Thymus (tissue), 11 donors: ENCODE measurements around the gene MTCH1. TPM values are rescaled to one million over a fixed set of nuclear protein-coding genes. Genes with fewer than 3 reads are reported as not detected.
A peak's percentile ranks its signal among the peaks of the same experiment; 100 is the strongest.

Experiments
- DNase-seq, 9 donors: peaks; one replicate each; pipeline ENCODE4 v3.0.0-alpha.2; 2013; ENCODE audit warnings: low spot score in 9 of 9, low read depth in 6 of 9, missing footprints in 1 of 9
- H3K27ac ChIP-seq, 2 donors: one replicate each; pipeline ENCODE4 v1.5.1; 2013; ENCODE audit warnings: control low read depth in 1 of 2, low read depth in 1 of 2, low read length in 1 of 2, mild to moderate bottlenecking in 1 of 2, moderate library complexity in 1 of 2
- H3K27me3 ChIP-seq, 2 donors: one replicate each; pipeline ENCODE4 v1.5.1; 2013; ENCODE audit warnings: low read length in 1 of 2; ENCODE audit not compliant: control insufficient read depth in 2 of 2, insufficient read depth in 1 of 2
- H3K36me3 ChIP-seq, 2 donors: one replicate each; pipeline ENCODE4 v1.5.1; 2013; ENCODE audit warnings: low read length in 1 of 2, mild to moderate bottlenecking in 1 of 2, moderate library complexity in 1 of 2; ENCODE audit not compliant: control insufficient read depth in 2 of 2, insufficient read depth in 2 of 2
- H3K4me1 ChIP-seq, 2 donors: one replicate each; pipeline ENCODE4 v1.5.1; 2013; ENCODE audit warnings: low read length in 2 of 2; ENCODE audit not compliant: control insufficient read depth in 2 of 2, insufficient read depth in 2 of 2
- H3K4me3 ChIP-seq, 2 donors: one replicate each; pipeline ENCODE4 v1.5.1; 2013; ENCODE audit warnings: low read length in 2 of 2, control low read depth in 1 of 2, mild to moderate bottlenecking in 1 of 2
- H3K9me3 ChIP-seq, 2 donors: one replicate each; pipeline ENCODE4 v1.5.1; 2013; ENCODE audit warnings: low read length in 1 of 2, mild to moderate bottlenecking in 1 of 2; ENCODE audit not compliant: control insufficient read depth in 2 of 2, insufficient read depth in 1 of 2
- WGBS: extraction: QIAGEN DNeasy Blood & Tissue Kit; methylation state at CpG from one replicate; pipeline ENCODE4 v1.1.7; 2013; 5-methylcytosine and 5-hydroxymethylcytosine counted together
- polyA plus RNA-seq: library from polyadenylated mRNA; stranded (reverse); fragments of 200-250 nt; gene quantifications from one replicate; pipeline ENCODE4 v1.2.3, GENCODE V29; 2013
- total RNA-seq: library from RNA; stranded (reverse); fragments of 120-200 nt; gene quantifications from one replicate; pipeline ENCODE4 v1.2.4, GENCODE V29; 2013
- donor health status: healthy.

The MTCH1 gene
- total and polyA plus RNA-seq, 2 donors, result 110 to 152 TPM

DNA sequence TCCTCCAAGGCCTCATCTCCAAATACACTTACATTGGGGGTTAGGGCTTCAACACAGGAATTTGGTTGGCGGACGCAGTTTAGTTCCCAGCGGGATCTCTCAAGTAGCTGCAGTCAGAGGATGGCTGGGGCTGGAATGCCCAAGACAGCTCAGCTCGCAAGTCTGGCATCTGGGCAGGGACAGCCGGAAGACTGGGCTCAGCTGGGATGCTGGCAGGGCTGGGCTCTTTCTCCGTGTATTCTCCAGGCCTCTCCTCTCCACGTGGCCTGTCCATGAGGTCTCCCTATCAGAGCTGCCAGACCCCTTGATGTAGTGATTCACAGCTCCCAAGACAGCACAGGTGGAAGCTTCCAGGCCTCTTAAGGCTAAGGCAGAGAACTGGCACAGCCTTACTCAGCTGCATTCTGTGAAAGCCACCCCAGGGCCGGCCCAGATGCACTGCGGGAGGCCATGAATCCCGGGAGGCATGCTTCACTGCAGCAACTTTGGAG is 24.5 kb upstream of the MTCH1 start:
- 98% methylated on average over 10 of the region's 10 CpGs for WGBS
- Histone ChIP-seq H3K36me3 (peaks cover 0 to 3% of the 10 kb centered on the region in 2 donors), H3K27me3 (no peaks in the 10 kb centered on the region), H3K4me3 (no peak overlapping the region), H3K9me3 (peaks cover 0 to 3% of the 10 kb centered on the region in 2 donors), H3K4me1 (peaks cover 0 to 6% of the 10 kb centered on the region in 2 donors), H3K27ac (no peak overlapping the region)
- no peak for DNase-seq

DNA sequence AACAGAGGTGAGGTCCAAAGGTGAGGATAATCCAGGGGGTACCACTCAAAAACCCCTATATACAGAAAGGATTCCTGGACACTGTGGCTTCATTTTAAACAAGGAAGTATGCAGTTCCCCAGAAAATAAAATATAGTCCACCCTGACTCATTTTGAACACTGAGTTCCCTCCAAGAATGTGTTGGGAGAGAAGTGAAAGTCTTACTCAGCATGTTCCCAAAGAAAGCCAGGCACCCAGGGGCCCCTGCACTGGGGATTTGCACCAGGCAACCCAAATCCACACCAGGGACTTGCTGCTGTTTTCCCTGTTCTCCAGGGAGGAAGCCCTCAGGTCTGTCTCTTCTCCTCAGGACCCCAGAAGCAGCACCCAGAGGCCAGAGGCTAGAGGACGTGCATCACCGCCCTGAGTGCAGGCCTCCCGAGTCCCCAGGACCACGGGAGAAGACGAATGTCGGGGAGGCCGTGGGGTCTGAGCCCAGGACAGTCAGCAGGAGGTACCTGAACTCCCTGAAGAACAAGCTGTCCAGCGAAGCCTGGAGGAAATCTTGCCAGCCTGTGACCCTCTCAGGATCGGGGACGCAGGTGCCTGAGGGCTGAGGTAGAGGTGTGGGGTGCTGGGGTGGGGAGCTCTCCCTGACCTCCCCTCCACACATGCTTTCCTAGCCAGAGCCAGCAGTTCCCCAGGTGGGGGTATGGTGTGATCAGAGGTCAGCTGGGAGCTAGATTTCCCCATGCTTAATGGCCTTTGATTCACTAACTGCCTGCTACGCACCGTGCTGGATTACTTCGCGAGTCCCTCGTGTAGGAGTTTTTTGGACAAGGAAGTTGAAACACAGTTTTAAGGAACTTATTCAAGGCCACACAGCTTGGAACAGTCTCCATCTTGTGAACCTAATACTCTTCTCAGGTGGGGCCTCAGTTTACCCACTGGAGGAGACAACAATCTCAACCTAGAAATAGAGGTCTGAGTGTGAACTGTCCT is 22.8 kb upstream of the MTCH1 start:
- H3K9me3 ChIP-seq, result peaks cover 0 to 3% of the 10 kb centered on the region in 2 donors
- H3K4me3 ChIP-seq, result no peak overlapping the region

DNA sequence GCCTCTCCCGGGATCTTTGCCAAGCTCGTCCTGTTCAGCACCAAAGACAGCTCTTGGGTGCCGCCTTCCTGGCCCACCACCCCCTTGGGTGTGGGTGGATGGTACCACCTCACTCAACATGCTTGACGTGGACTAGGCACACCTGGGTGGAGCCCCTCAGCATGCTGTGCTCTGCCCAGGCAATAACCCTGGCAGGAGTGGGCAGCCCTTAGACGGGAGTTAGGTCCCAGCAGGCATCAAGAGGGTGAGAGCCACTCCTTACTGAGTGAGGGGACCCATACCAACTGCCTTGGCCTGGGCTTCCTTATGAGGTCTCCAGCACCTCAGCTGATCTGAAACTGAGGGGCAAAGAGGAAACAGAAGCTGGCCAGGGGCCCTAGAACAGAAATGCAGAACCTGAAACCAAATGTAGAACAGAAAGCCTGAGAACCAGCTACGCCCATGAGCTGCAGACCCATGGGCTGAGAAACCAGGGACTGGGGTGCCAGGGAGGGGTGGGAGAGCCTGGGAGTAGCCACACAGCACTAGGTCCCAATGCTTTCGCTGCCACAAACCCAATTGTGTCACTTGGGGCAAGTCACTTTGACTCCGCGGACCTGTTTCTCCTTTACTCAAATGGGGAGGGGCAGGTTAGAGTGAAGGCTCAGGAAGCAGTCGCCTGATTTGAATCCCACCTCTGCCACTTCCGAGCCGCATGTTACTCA is 21.5 kb upstream of the MTCH1 start:
- no peak overlapping the region for H3K4me3 ChIP-seq
- peak in 1 of 9 donors; percentile 34 for DNase-seq
- peaks cover 0 to 9% of the 10 kb centered on the region in 2 donors for H3K4me1 ChIP-seq
- peaks cover 0 to 3% of the 10 kb centered on the region in 2 donors for H3K36me3 ChIP-seq
- H3K27me3 ChIP-seq, result no peaks in the 10 kb centered on the region
- H3K27ac ChIP-seq, result no peak overlapping the region
- H3K9me3 ChIP-seq, result peaks cover 0 to 3% of the 10 kb centered on the region in 2 donors
- 68% methylated on average over 12 of the region's 12 CpGs for WGBS

More for the DNA sequence above, 22.8 kb upstream of the MTCH1 start:
- H3K27me3 ChIP-seq, result no peaks in the 10 kb centered on the region
- DNase-seq, result no peak
- H3K27ac ChIP-seq, result no peak overlapping the region
- WGBS, result 95% methylated on average over 15 of the region's 15 CpGs
- H3K36me3 ChIP-seq, result peaks cover 0 to 3% of the 10 kb centered on the region in 2 donors
- peaks cover 0 to 9% of the 10 kb centered on the region in 2 donors for H3K4me1 ChIP-seq

DNA sequence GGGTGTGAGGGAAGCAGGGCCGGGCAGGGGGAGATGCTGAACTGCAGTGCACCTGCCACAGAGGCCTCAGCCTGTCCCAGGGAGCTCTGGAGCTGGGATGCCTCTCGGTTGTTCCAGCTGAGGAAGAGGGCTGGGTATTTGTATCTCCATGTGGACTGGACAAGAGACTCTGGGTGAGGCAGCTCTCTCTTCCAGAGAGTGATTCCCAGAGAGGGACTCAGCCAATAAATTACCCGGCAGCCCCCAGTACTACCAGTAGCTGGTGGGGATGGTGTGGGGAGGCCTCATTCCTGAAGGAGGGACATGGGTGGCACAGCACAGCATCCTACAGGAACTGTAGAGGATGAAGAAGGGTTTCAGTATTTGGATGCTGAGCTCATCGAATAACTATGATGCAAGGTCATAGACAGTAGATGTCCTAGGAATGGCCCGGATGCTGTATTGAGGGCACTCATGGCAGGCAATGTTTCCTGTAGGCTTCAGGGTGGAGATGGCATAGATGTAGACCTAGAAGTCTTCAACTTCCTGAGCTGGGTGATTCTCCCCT is 20.9 kb upstream of the MTCH1 start:
- 95% methylated on average over 5 of the region's 5 CpGs for whole genome bisulfite sequencing
- no peak overlapping the region for H3K27ac ChIP-seq
- H3K36me3 ChIP-seq, result peaks cover 0 to 2% of the 10 kb centered on the region in 2 donors
- DNase-seq, result no peak
- peaks cover 0 to 2% of the 10 kb centered on the region in 2 donors for H3K9me3 ChIP-seq
- H3K27me3 ChIP-seq, result no peaks in the 10 kb centered on the region
- H3K4me1 ChIP-seq, result peaks cover 0 to 9% of the 10 kb centered on the region in 2 donors
- H3K4me3 ChIP-seq, result peak overlapping the region; percentile 2 to 24

DNA sequence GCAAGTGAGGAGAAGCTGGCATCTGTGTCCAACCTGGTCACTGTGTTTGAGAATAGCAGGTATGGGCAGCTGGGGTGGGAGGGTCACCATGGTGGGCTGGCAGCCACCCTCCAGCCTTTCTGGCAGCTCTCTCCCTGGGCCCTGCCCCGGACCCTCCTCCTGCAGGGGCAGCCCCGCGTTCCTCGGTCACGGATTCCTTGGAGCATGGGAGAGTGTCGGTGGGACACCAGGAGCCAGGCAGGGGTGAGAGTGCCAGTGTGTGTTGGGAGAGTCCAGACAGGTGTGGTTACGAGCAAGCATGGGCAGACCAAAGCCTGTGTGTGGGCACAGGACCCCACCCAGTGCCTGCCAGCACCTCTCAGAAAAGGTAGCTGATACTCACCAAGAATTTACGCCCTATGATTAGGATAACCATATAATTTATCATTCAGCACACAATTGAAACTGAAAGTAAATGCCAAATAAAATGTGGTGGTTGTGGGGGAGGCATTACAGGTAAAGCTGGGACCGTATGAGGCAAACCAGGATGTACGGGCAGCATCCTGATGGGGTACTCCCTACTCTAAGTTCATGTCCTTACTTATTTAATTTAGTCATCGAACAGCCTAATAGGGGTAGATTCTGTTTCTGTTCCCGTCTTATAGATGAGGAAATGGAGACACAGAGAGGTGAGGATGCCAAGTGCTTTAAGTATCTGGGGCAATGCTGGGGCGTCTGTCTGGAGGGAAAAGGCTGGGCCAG is 20.0 kb upstream of the MTCH1 start:
- DNase-seq, result no peak
- H3K9me3 ChIP-seq, result no peaks in the 10 kb centered on the region

DNA sequence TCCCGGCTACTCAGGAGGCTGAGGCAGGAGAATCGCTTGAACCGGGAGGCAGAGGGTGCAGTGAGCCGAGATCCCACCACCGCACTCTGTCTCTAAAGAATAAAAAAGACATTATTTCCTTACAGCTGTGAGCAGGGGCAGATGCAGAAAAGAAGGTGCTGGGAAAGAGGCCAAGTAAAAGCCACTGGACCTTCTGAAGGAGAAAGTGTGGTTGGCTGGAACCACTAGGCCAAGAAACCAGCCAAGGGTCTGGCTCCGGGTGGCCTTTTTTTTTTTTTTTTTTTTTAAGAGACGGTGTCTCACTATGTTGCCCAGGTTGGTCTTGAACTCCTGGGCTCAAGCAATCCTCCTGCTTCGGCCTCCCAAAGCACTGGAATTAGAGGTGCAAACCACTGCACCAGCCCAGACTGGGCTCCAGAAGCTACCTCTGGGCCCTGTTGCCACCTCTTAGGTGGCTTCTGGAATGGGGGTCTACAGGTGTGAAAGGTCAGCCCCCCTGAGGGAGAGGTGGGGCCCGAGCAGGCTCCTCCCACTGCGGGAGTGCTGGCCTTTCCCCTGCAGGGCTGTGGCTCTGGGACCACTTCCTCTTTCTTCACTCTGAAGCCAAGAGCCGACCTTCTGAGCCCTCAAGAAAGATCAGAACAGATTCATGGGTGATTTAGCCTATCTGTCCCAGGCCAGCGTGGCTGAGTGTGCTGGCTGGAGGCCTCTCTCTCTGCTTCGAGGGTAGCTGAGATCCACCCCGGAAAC is 19.2 kb upstream of the MTCH1 start, which contains the start of gene FGD2:
Gene FGD2, plus strand, starts transcription at position 595 of the 750 bp plus-strand sequence. CDS start 163 bp downstream, outside the sequence.
- no peaks in the 10 kb centered on the region for H3K9me3 ChIP-seq
- WGBS, result 64% methylated on average over 14 of the region's 14 CpGs
- H3K4me1 ChIP-seq, result peaks cover 0 to 9% of the 10 kb centered on the region in 2 donors
- no peaks in the 10 kb centered on the region for H3K27me3 ChIP-seq
- peak within 1 kb of the TSS in 1 of 2 donors; percentile 25 for H3K27ac ChIP-seq
- DNase-seq, result no peak
- H3K4me3 ChIP-seq, result peak within 1 kb of the TSS in 1 of 2 donors; percentile 24
- H3K36me3 ChIP-seq, result no peaks in the 10 kb centered on the region

More for the DNA sequence above, 20.0 kb upstream of the MTCH1 start:
- Histone ChIP-seq H3K36me3 (no peaks in the 10 kb centered on the region), H3K4me3 (peak overlapping the region in 1 of 2 donors; percentile 24), H3K27ac (peak overlapping the region in 1 of 2 donors; percentile 25), H3K4me1 (peaks cover 0 to 9% of the 10 kb centered on the region in 2 donors), H3K27me3 (no peaks in the 10 kb centered on the region)
- 88% methylated on average over 13 of the region's 13 CpGs for WGBS

DNA sequence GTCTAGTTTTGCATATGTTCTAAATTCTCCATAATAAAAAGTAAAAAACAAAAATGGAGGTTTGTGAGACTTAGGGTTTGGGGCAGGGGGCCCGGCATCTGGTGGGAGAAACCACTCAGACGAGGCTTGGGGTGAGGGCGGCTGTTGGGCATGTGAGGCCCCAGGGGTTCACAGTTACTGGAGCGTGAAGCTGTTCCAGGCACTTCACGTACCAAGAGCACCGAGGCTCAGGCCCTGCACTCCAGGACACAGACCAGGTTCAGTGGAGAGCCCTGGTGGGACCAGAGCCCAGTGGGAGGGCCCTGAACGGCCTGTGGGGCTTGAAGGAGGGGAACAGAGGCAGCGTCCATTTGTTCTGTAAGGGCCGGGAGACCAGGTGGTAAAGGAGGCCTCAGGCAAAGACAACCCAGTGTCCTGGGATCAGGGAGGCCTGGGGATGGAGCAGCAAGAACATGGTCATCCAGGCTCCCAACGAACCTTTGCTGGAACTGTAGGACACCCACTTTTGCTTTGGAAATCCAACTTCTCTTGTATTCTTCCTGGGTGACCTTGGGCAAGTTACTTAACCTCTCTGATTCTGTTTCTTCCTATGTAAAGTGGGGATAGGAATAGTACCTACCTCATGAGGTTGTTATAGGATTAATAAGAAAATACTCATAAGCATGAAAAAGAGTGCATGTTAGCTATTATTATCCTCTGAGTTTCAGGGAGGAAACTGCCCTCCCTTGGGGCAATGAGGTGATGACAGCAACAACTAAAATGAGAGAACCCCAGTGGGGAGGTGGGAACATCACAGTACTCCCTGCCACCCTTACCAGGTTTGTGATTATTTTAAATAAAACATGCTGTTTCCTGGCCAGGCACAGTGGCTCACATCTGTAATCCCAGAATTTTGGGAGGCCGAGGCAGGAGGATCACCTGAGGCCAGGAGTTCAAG is 18.3 kb upstream of the MTCH1 start:
- no peaks in the 10 kb centered on the region for H3K9me3 ChIP-seq
- 95% methylated on average over 11 of the region's 11 CpGs for WGBS
- no peaks in the 10 kb centered on the region for H3K36me3 ChIP-seq
- H3K27ac ChIP-seq, result no peak overlapping the region
- no peak for DNase-seq
- no peak overlapping the region for H3K4me3 ChIP-seq
- peaks cover 0 to 9% of the 10 kb centered on the region in 2 donors for H3K4me1 ChIP-seq
- no peaks in the 10 kb centered on the region for H3K27me3 ChIP-seq
